ENCODE results near the gene APOL6.
"Not testable (repeated sequence)": the region's sequence is repeated elsewhere in the genome, so short reads cannot be mapped to it uniquely, and the experiment has no call there.

Gene APOL6

GRCh38 chr22:35677460-35678187 lies 29.4 kb downstream of the APOL6 start:
- no peak for DNase-seq (ENCODE audit: low spot score)

- no peak for DNase-seq (ENCODE audit: low spot score)
Measured at GRCh38 chr22:35678836-35679235, 30.6 kb downstream of the APOL6 start.

GRCh38 chr22:35679492-35679891 lies 31.2 kb downstream of the APOL6 start:
- DNase-seq (ENCODE audit: low spot score): not testable (repeated sequence)

GRCh38 chr22:35681454-35682052 lies 33.3 kb downstream of the APOL6 start:
- DNase-seq (ENCODE audit: low spot score): no peak

- DNase-seq (ENCODE audit: low spot score): no peak
Measured at GRCh38 chr22:35683560-35683959, 35.3 kb downstream of the APOL6 start.

- DNase-seq (ENCODE audit: low spot score): no peak
Measured at GRCh38 chr22:35684270-35684700, 36.0 kb downstream of the APOL6 start.

GRCh38 chr22:35684732-35685131 lies 36.5 kb downstream of the APOL6 start:
- DNase-seq (ENCODE audit: low spot score): no peak

GRCh38 chr22:35685731-35686130 lies 37.5 kb downstream of the APOL6 start:
- DNase-seq (ENCODE audit: low spot score): no peak

- no peak for DNase-seq (ENCODE audit: low spot score)
Measured at GRCh38 chr22:35686298-35686697, 38.1 kb downstream of the APOL6 start.

GRCh38 chr22:35687461-35687860 lies 39.2 kb downstream of the APOL6 start:
- DNase-seq (ENCODE audit: low spot score): no peak

GRCh38 chr22:35688913-35689675 lies 40.8 kb downstream of the APOL6 start:
- DNase-seq (ENCODE audit: low spot score): no peak

GRCh38 chr22:35690001-35690400 lies 41.8 kb downstream of the APOL6 start:
- DNase-seq (ENCODE audit: low spot score): no peak

- DNase-seq (ENCODE audit: low spot score): no peak
Measured at GRCh38 chr22:35695202-35695601, 47.0 kb downstream of the APOL6 start.

- DNase-seq (ENCODE audit: low spot score): no peak
Measured at GRCh38 chr22:35697142-35697541, 48.9 kb downstream of the APOL6 start.

- DNase-seq (ENCODE audit: low spot score): not testable (repeated sequence)
Measured at GRCh38 chr22:35699852-35700251, 51.6 kb downstream of the APOL6 start.

GRCh38 chr22:35703861-35704584 lies 55.8 kb downstream of the APOL6 start:
- DNase-seq (ENCODE audit: low spot score): no peak

- DNase-seq (ENCODE audit: low spot score): no peak
Measured at GRCh38 chr22:35705141-35705540, 56.9 kb downstream of the APOL6 start.

GRCh38 chr22:35708453-35708852 lies 60.2 kb downstream of the APOL6 start:
- no peak for DNase-seq (ENCODE audit: low spot score)

GRCh38 chr22:35708917-35709316 lies 60.7 kb downstream of the APOL6 start:
- DNase-seq (ENCODE audit: low spot score): no peak

- no peak for DNase-seq (ENCODE audit: low spot score)
Measured at GRCh38 chr22:35711336-35711735, 63.1 kb downstream of the APOL6 start.

- no peak for DNase-seq (ENCODE audit: low spot score)
Measured at GRCh38 chr22:35712672-35713071, 64.4 kb downstream of the APOL6 start.

- DNase-seq (ENCODE audit: low spot score): no peak
Measured at GRCh38 chr22:35717572-35717971, 69.3 kb downstream of the APOL6 start, which contains the start of gene APOL5. Gene APOL5 (plus strand): TSS chr22:35717872. CDS start chr22:35717872, 0 bp downstream.

Measured in SK-N-DZ (cell line).